ENCODE measurements around the gene GRID2. TPM values are rescaled to one million over a fixed set of nuclear protein-coding genes. Genes with fewer than 3 reads are reported as not detected.

GRID2 gene
- polyA plus RNA-seq, 1 experiment = not detected

DNA sequence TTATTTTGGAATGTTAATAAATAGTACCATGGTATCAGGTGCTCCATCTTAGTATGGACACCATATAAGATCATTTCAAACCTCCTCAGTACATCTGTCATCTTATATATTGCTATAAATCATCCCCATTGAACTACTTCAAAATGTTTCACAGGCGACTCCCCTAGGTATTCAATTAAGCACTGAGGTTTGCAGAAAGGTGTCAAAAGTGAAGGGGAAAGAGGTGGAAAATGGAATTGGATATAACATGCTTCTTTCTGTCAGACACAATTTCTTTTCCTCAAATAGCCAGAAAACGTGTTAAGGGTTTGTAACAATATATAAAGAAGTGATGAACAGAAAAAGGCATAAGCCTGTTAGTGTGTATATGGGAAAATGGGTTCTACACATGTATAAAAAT is 325.5 kb downstream of the GRID2 start:
- no peak overlapping the region for H3K4me3 ChIP-seq (ENCODE audit: low read depth, low read length)
- no peaks in the 10 kb centered on the region for H3K27me3 ChIP-seq (ENCODE audit: control insufficient read depth, insufficient read depth, low read length)
- no peaks in the 10 kb centered on the region for H3K36me3 ChIP-seq (ENCODE audit: control insufficient read depth, insufficient read depth, low read length)
- POLR2A ChIA-PET = no interaction called here
- TF ChIP-seq, protein P1, sequence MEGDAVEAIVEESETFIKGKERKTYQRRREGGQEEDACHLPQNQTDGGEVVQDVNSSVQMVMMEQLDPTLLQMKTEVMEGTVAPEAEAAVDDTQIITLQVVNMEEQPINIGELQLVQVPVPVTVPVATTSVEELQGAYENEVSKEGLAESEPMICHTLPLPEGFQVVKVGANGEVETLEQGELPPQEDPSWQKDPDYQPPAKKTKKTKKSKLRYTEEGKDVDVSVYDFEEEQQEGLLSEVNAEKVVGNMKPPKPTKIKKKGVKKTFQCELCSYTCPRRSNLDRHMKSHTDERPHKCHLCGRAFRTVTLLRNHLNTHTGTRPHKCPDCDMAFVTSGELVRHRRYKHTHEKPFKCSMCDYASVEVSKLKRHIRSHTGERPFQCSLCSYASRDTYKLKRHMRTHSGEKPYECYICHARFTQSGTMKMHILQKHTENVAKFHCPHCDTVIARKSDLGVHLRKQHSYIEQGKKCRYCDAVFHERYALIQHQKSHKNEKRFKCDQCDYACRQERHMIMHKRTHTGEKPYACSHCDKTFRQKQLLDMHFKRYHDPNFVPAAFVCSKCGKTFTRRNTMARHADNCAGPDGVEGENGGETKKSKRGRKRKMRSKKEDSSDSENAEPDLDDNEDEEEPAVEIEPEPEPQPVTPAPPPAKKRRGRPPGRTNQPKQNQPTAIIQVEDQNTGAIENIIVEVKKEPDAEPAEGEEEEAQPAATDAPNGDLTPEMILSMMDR (IDR thresholded peaks at IDR 0.05; ENCODE audit: insufficient read depth, low read depth, low read length) = no peak
- no peak for DNase-seq (ENCODE audit: low read depth)
- CTCF ChIA-PET = no interaction called here

DNA sequence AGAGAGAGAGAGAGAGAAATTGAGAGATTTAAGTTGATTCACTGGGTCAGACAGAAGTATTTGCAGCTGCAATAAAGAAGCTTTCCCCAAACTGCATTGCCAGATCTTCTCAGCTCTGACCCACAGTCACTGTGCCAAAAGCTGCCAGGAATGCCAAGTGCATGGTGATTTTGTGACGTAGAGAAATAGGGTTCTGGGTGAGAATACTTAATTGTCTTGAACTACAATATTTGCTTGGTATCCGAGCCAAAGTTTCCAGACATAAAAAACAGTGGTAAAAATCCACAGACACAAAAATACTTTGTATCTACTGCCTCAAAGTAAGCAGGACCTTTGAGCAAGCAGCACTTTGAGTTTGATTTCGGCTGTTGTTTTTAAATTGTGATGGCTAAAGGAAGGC is 331.1 kb downstream of the GRID2 start:
- CTCF ChIA-PET = no interaction called here
- no peak for DNase-seq (ENCODE audit: low read depth)

GRCh38 chr4:92636038-92636806 is 332.5 kb downstream of the GRID2 start:
- no peaks in the 10 kb centered on the region for H3K27me3 ChIP-seq (ENCODE audit: control insufficient read depth, insufficient read depth, low read length)
- ChIA-PET CTCF (no interaction called here), POLR2A (no interaction called here)
- no peak for DNase-seq (ENCODE audit: low read depth)
- H3K36me3 ChIP-seq (ENCODE audit: control insufficient read depth, insufficient read depth, low read length) = no peaks in the 10 kb centered on the region
- TF ChIP-seq, protein P1 (IDR thresholded peaks at IDR 0.05; ENCODE audit: insufficient read depth, low read depth, low read length) = no peak
- no peak overlapping the region for H3K4me3 ChIP-seq (ENCODE audit: low read depth, low read length)

More for the DNA sequence above, 331.1 kb downstream of the GRID2 start:
- TF ChIP-seq, protein P1 (IDR thresholded peaks at IDR 0.05; ENCODE audit: insufficient read depth, low read depth, low read length) = no peak
- Histone ChIP-seq H3K4me3 (ENCODE audit: low read depth, low read length) (no peak overlapping the region), H3K27me3 (ENCODE audit: control insufficient read depth, insufficient read depth, low read length) (no peaks in the 10 kb centered on the region), H3K36me3 (ENCODE audit: control insufficient read depth, insufficient read depth, low read length) (no peaks in the 10 kb centered on the region)
- POLR2A ChIA-PET = no interaction called here

GRCh38 chr4:92641409-92641808 is 337.6 kb downstream of the GRID2 start:
- Histone ChIP-seq H3K27me3 (ENCODE audit: control insufficient read depth, insufficient read depth, low read length) (no peaks in the 10 kb centered on the region), H3K36me3 (ENCODE audit: control insufficient read depth, insufficient read depth, low read length) (no peaks in the 10 kb centered on the region), H3K4me3 (ENCODE audit: low read depth, low read length) (no peak overlapping the region)
- ChIA-PET CTCF (no interaction called here), POLR2A (no interaction called here)
- TF ChIP-seq, protein P1 (IDR thresholded peaks at IDR 0.05; ENCODE audit: insufficient read depth, low read depth, low read length) = no peak
- no peak for DNase-seq (ENCODE audit: low read depth)

DNA sequence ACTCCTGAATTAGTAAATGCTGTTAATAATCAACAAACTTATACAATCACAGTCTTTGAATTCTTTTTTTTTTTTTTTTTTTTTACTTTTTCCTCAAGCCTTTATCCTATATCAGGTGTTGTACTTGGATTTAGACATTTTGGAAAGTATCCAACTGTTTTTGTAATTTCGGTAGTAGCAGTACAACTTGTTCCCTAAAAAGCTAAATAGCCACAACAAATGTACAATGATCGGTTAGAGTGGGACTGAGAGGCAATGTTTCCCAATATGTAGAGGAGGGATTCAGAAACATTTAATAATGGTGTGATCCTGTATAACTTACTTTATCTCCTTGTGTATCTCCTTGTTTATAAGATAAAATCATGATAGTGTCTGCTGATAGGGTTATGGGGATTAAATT is 343.1 kb downstream of the GRID2 start:
- POLR2A ChIA-PET = no interaction called here
- Histone ChIP-seq H3K27me3 (ENCODE audit: control insufficient read depth, insufficient read depth, low read length) (no peaks in the 10 kb centered on the region), H3K4me3 (ENCODE audit: low read depth, low read length) (no peak overlapping the region), H3K36me3 (ENCODE audit: control insufficient read depth, insufficient read depth, low read length) (no peaks in the 10 kb centered on the region)
- no peak for DNase-seq (ENCODE audit: low read depth)
- CTCF ChIA-PET = no interaction called here
- TF ChIP-seq, protein P1 (IDR thresholded peaks at IDR 0.05; ENCODE audit: insufficient read depth, low read depth, low read length) = no peak

All from BJ (cell line).